KMS-11 (cell line): ENCODE results near the gene HOXB1.

Source experiments
- H2AFZ ChIP-seq: fragments of 200-600 bp; sonication (generic); 2 replicates; pipeline ENCODE4 v1.6.1; 2016; ENCODE audit warnings: antibody characterized with exemption, mixed run types, low read depth
- H3K27ac ChIP-seq: fragments of 200-600 bp; sonication (generic); 2 replicates; pipeline ENCODE4 v1.6.1; 2016; ENCODE audit warnings: mild to moderate bottlenecking, mixed run types
- H3K27me3 ChIP-seq: fragments of 200-600 bp; sonication (generic); 2 replicates; pipeline ENCODE4 v1.6.1; 2017; ENCODE audit warnings: mild to moderate bottlenecking, low read depth, mixed run types, moderate library complexity; ENCODE audit not compliant: insufficient read depth
- H3K36me3 ChIP-seq: fragments of 200-600 bp; sonication (generic); 2 replicates; pipeline ENCODE4 v1.6.1; 2017; ENCODE audit warnings: mild to moderate bottlenecking, mixed run types; ENCODE audit not compliant: insufficient read depth
- H3K4me1 ChIP-seq: fragments of 200-600 bp; sonication (generic); 2 replicates; pipeline ENCODE4 v1.6.1; 2016; ENCODE audit warnings: mild to moderate bottlenecking, low read depth, mixed run types; ENCODE audit not compliant: poor library complexity, severe bottlenecking
- H3K4me2 ChIP-seq: fragments of 200-600 bp; sonication (generic); 2 replicates; pipeline ENCODE4 v1.7.0; 2016; ENCODE audit warnings: mild to moderate bottlenecking, mixed run types
- H3K4me3 ChIP-seq: fragments of 200-600 bp; sonication (generic); IDR thresholded peaks from 2 replicates; pipeline ENCODE4 v1.6.1; 2017; ENCODE audit warnings: low read depth, low read length, mixed read lengths; ENCODE audit not compliant: insufficient read depth
- H3K79me2 ChIP-seq: fragments of 200-600 bp; sonication (generic); 2 replicates; pipeline ENCODE4 v1.6.1; 2016; ENCODE audit warnings: low read depth, mixed run types; ENCODE audit not compliant: insufficient read depth
- H3K9ac ChIP-seq: fragments of 200-600 bp; sonication (generic); 2 replicates; pipeline ENCODE4 v1.6.1; 2016; ENCODE audit warnings: mild to moderate bottlenecking, mixed run types
- H4K20me1 ChIP-seq: fragments of 200-600 bp; sonication (generic); 2 replicates; pipeline ENCODE4 v1.6.1; 2016; ENCODE audit warnings: mild to moderate bottlenecking, mixed run types; ENCODE audit not compliant: insufficient read depth
- TF ChIP-seq, protein P1 (sequence below): fragments of 200-600 bp; sonication (generic); conservative IDR thresholded peaks from 2 replicates; pipeline ENCODE4 v1.6.1; 2017; ENCODE audit warnings: low read depth, mild to moderate bottlenecking, antibody characterized with exemption, low read length, moderate library complexity, mixed read lengths

Gene HOXB1

DNA sequence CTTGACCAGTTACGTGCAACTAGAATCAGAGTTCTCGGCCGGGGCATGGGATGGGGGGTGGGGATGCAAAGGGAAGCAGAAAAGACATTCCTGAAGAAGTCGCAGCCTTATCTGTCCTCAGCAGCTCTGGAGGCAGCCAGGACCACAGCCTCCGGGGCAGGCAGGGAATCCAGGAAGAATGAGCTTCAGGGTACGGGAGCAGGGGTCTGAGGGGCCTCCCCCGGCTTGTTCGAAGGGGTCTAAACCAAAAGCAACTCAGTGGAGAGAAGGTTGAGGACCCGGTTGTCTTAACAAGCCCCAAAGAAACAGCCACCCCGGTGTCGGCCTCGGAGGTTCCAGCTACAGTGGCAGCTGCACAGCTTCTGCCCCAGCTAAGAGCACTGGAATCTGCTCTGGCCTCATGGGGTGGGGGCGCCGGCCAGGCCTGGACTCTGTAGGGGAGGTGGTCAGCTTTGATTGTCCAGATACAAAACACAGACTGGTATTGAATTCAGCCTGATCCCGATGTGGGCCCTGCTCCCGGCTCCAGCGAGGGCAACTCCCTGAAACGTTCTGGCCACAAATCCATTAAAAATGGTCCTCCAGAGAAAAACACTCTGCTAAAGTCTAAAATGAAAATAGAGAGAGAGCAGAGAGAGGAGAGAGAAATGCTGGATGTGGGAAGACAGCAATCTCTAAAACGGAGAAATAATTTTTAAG lies 39.7 kb upstream of the HOXB1 start:
- Histone ChIP-seq H3K27ac (no peak overlapping the region), H3K36me3 (no peaks in the 10 kb centered on the region), H3K79me2 (no peaks in the 10 kb centered on the region), H3K4me3 (no peak overlapping the region), H2AFZ (no peak overlapping the region), H3K27me3 (no peaks in the 10 kb centered on the region), H3K9ac (no peak overlapping the region), H3K4me2 (no peak overlapping the region), H3K4me1 (no peaks in the 10 kb centered on the region), H4K20me1 (no peaks in the 10 kb centered on the region)
- TF ChIP-seq, protein P1, sequence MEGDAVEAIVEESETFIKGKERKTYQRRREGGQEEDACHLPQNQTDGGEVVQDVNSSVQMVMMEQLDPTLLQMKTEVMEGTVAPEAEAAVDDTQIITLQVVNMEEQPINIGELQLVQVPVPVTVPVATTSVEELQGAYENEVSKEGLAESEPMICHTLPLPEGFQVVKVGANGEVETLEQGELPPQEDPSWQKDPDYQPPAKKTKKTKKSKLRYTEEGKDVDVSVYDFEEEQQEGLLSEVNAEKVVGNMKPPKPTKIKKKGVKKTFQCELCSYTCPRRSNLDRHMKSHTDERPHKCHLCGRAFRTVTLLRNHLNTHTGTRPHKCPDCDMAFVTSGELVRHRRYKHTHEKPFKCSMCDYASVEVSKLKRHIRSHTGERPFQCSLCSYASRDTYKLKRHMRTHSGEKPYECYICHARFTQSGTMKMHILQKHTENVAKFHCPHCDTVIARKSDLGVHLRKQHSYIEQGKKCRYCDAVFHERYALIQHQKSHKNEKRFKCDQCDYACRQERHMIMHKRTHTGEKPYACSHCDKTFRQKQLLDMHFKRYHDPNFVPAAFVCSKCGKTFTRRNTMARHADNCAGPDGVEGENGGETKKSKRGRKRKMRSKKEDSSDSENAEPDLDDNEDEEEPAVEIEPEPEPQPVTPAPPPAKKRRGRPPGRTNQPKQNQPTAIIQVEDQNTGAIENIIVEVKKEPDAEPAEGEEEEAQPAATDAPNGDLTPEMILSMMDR: no peak

DNA sequence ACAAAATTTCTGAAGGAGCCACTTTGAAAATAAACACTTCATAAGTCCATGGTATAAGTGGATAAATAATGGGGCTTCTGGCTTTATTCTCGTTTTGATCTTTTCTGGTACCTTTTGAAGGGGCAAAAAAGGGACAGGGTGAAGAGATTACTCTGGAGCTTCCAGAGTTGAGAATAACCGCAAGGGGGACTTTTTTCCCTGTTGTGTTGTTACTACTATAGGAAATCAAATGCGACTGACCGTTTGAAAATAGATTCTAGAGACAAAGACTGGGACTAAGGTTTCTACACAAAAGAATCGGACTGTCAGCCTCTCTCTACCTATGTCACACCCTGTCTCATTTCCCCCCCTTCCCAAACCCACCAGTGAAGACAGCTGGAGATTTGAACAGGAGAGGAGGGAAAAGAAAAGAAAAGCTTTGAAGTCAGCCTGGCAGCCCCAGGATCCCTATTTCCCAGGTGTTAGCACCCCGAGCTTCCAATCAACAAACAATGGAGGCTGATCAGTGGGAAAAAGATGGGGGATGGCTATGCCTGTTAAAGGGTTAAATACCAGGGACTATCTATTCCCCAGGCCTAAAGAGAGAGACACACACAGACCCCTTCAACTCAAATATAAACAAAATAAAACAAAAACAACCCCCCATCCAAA lies 39.0 kb upstream of the HOXB1 start:
- no peaks in the 10 kb centered on the region for H3K27me3 ChIP-seq
- H3K36me3 ChIP-seq: no peaks in the 10 kb centered on the region
- no peaks in the 10 kb centered on the region for H4K20me1 ChIP-seq
- no peaks in the 10 kb centered on the region for H3K4me1 ChIP-seq
- H2AFZ ChIP-seq: no peak overlapping the region
- H3K4me3 ChIP-seq: no peak overlapping the region
- no peak overlapping the region for H3K27ac ChIP-seq
- no peak overlapping the region for H3K9ac ChIP-seq
- H3K4me2 ChIP-seq: no peak overlapping the region
- H3K79me2 ChIP-seq: no peaks in the 10 kb centered on the region
- TF ChIP-seq, protein P1: no peak

DNA sequence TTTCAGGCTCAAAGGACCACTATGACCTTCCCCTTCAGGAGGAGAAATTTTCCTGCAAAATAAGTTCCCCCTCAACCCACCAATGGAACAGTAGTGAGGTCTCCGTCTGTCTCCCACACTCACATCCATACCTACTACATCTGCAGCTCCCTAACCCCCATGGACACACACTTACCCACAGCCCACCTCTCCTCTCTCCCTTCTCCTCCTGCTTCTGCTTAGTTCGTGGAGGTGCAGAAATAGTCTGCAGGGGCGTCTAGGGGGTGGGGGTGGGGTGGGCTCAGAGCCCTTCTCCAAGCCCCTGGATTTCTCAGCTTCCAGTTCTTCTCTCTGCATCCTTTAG lies 38.4 kb upstream of the HOXB1 start:
- TF ChIP-seq, protein P1: no peak
- H3K79me2 ChIP-seq: no peaks in the 10 kb centered on the region
- no peaks in the 10 kb centered on the region for H3K36me3 ChIP-seq
- no peaks in the 10 kb centered on the region for H3K4me1 ChIP-seq
- H3K9ac ChIP-seq: no peak overlapping the region
- H2AFZ ChIP-seq: no peak overlapping the region
- no peaks in the 10 kb centered on the region for H3K27me3 ChIP-seq
- H3K27ac ChIP-seq: no peak overlapping the region
- H4K20me1 ChIP-seq: no peaks in the 10 kb centered on the region
- no peak overlapping the region for H3K4me2 ChIP-seq
- H3K4me3 ChIP-seq: no peak overlapping the region

DNA sequence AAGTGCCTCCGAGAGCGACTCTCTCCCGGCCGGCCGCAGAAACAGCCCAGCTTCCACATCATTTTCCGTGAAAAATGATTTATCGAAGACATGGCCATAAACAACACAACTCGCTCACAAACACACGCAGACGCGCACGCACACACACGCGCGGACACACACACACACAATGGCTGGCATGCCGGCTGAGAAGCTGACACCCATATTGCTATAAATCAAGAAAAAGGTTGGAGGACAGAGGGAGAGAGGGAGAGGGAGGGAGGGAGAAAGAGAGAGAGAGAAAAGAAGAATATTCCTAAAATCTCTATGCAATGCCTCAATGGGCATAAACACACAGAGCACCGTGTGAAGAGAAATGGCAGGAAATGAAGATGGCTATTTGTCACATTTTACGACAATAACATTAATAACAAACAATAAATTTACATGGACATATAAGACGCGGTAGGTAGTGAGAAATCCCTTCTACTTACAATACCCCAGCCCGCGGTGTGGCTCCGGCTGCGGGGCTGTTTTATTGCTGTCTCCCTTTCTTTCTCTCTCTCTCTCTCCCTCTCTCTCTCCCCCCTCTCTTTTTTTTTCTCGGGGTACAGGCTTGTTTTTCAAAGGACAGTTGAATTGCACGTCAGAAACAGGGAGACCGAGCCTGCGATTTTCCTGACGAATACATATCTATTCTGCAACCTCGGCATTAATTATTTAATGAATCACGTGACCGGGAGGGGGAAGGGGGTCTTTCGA lies 37.9 kb upstream of the HOXB1 start:
- Histone ChIP-seq H4K20me1 (no peaks in the 10 kb centered on the region), H3K27me3 (no peaks in the 10 kb centered on the region), H3K9ac (no peak overlapping the region), H3K27ac (no peak overlapping the region), H3K79me2 (no peaks in the 10 kb centered on the region), H3K36me3 (no peaks in the 10 kb centered on the region), H3K4me2 (no peak overlapping the region), H3K4me3 (no peak overlapping the region), H2AFZ (no peak overlapping the region), H3K4me1 (no peaks in the 10 kb centered on the region)
- TF ChIP-seq, protein P1: no peak
